ENCODE data around the gene ETV7.
"Not testable (repeated sequence)": the region's sequence is repeated elsewhere in the genome, so short reads cannot be mapped to it uniquely, and the experiment has no call there.

The ETV7 gene

GRCh38 chr6:36387440-36388303 lies at the start of gene ETV7:
Gene ETV7, minus strand, starts transcription at chr6:36387669. Its CDS starts 128 bp downstream, at chr6:36387541.
- DNase-seq, result peak; percentile 51

DNA sequence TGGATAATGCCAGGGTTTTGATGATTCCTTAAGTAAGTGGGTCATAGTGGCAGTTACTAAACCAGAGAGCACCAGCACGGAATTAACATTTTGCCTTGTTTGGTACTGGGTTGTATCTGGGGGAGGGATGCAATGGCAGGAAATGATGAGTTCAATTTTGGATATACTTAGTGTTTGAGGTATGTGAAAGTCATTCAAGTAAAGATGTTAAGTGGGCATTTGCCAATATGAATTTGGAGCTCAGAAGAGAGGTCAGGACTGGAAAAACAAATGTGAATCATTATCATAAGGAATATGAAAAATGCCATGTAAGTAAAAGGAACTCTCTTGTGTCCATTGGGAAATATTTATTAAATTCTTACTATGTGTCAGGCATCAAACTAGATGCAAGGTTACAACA lies 49.0 kb upstream of the ETV7 start:
- no peak for DNase-seq

GRCh38 chr6:36432151-36432671 lies 44.7 kb upstream of the ETV7 start:
- DNase-seq, result no peak

DNA sequence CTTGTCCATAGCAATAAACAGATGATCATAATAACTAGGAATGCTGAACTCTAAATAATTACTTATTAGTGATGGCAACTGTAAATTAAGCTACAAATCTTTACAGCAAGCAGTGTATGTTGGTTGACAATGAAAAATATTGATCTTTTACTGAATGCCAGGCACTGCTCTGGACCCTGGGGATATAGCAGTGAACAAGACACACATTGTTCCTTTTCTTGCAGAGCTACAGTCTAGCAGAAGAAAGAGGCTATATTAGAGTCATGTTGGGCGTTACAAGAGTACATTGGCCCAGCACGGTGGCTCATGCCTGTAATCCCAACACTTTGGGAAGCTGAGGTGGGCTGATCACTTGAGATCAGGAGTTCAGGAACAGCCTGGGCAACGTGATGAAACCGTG lies 43.7 kb upstream of the ETV7 start:
- no peak for DNase-seq

GRCh38 chr6:36430351-36430750 lies 42.9 kb upstream of the ETV7 start:
- no peak for DNase-seq

- DNase-seq, result no peak
Observed at GRCh38 chr6:36428911-36429310, 41.4 kb upstream of the ETV7 start.

- no peak for DNase-seq
Observed at GRCh38 chr6:36426622-36427021, 39.2 kb upstream of the ETV7 start.

- DNase-seq, result peak; percentile 98
Observed at GRCh38 chr6:36423101-36423824, 35.8 kb upstream of the ETV7 start.

DNA sequence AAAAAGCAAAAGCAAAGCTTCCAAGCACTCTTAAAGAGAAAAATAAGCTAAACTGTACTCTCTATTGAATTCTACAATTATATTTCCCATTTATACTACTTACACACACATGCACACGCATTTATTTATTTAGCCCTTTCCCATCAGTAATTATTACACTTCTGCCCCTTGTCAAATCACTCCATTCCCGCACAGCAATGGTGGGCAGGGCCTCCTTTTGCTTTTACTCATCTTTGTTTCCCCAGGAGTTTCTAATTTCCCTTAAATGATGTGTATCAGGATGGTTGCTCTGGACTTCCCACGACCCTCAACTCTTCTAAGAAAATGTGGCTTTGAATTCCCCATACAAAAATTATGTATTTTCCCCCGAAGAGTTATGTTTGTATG lies 35.2 kb upstream of the ETV7 start:
- no peak for DNase-seq

DNA sequence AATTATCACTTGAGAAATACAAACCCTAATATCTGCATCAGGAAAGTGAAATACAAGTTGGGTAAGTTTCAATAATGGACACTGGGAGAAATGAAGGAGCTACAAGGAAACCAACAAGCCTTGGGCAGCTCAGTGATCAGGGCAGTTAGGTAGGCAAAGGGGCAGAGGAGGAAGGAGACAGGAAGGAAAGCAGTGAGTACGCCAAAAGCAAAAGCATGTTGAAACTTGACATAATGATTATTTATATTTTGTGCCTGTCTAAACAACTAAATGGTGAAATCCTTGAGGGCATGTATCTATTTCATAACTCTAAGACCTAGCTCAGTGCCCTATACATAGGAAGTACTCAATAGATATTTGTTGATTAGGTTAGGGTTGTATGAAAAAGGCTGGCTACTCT lies 31.8 kb upstream of the ETV7 start:
- no peak for DNase-seq

- DNase-seq, result no peak
Observed at GRCh38 chr6:36418558-36418957, 31.1 kb upstream of the ETV7 start.

DNA sequence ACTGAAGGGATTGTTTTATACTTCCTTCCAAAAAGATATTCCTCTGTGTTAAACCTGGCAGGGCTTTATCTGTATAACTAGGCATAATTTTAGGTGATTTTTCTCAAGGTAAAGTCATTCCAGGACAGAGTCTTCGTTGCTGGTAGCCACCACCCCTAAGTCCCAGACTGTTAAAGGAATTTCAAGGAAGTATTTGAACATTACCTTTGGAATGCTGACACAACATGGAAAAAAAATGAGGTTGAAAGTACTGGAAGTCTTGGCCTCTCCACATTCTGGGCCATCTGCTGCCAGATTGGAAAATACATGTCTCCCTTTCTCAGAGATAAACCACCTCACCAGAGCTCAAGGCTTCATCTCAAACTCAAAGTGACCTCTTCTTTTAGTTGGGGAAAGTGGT lies 27.0 kb upstream of the ETV7 start:
- no peak for DNase-seq

GRCh38 chr6:36413489-36414480 lies 26.3 kb upstream of the ETV7 start:
- no peak for DNase-seq

GRCh38 chr6:36409718-36410117 lies 22.2 kb upstream of the ETV7 start:
- not testable (repeated sequence) for DNase-seq

DNA sequence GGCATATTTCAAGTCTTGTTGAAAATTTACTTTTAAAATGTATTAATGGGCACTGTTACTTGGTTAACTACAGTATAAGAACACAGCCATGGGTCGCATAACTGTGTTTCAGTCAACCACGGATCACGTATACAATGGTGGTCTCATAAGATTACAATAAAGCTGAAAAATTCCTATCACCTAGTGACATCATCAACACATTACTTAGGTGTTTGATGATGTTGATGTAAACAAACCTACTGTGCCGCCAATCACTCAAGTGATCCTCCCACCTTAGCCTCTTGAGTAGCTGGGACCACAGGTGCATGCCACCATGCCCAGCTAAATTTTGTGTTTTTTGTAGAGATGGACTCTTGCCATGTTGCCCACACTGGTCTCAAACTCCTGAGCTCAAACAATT lies 16.7 kb upstream of the ETV7 start:
- no peak for DNase-seq

- DNase-seq, result no peak
Observed at GRCh38 chr6:36402481-36402880, 15.0 kb upstream of the ETV7 start.

- no peak for DNase-seq
Observed at GRCh38 chr6:36399970-36400369, 12.5 kb upstream of the ETV7 start.

- DNase-seq, result no peak
Observed at GRCh38 chr6:36392621-36393020, 5.2 kb upstream of the ETV7 start.

GRCh38 chr6:36389353-36389752 lies 1.9 kb upstream of the ETV7 start:
- DNase-seq, result no peak

- no peak for DNase-seq
Observed at GRCh38 chr6:36386495-36387439, 702 bp downstream of the ETV7 start.

DNA sequence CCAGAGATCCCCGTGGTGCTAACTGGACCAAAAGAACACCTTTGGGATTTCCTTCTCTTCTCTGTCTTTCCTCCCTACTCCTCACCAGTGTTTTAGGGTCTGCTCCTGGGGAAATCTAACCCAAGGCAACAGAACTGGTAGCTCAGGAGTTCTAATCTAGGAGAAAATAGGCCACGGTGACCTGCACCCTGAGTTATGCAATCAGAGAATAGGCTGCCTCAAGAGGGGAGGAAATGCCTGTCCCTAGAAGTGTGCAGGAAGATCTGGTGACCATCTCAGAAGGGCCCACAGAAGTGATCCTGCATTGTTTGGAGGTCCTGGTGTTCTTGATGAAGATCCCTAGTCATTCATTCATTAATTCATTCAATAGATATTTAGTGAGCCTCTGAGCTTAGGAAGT lies 3.4 kb downstream of the ETV7 start:
- DNase-seq, result no peak

DNA sequence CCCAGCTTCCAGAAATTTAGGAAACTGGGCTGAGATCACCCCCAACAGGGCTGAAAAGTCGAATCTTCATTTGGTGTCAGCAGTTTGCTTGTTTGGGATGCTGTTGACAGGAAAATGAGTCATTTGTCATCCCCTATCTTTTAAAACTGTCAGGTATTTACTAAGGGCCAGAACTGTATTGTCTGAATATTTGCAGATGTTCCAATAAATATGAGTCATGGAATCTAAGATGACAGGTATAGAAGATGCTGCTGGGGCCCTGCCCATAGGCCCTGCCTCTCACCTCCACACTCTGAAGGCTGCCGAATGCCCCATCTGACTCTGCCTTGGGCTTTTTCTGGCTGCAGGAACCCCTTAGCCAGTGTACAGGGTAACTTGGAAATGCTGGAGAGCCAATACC lies 3.9 kb downstream of the ETV7 start:
- DNase-seq, result peak; percentile 65
